HepG2 (cell line): ENCODE data around the gene MS4A15. TPM values are rescaled to one million over a fixed set of nuclear protein-coding genes. Genes with fewer than 3 reads are reported as not detected.

Source experiments
- ATAC-seq: fragments of 200-7000 bp; cut with Tn5 transposase; 3 replicates; pipeline ENCODE4 v1.9.1; 2020; ENCODE audit warnings: mild to moderate bottlenecking, moderate library complexity
- BruUV-seq: library from RNA; stranded (reverse); fragments of 400-500 nt; replicated peaks from 2 replicates; lab custom pipeline; 2021; lab: Mats Ljungman, UMichigan
- CTCF ChIA-PET: fragments of 300-600 bp; formaldehyde crosslinking; extraction: SDS; loops from one replicate; lab custom pipeline; 2021; ENCODE audit warnings: low total read pairs, inconsistent platforms, low intra/inter-chr PET ratio; lab: Yijun Ruan, JAX
- POLR2A ChIA-PET: fragments of 350-600 bp; sonication (Branson Sonifier 250); formaldehyde crosslinking; loops from one replicate; lab custom pipeline; 2020; ENCODE audit warnings: antibody characterized with exemption, inconsistent platforms; lab: Yijun Ruan, JAX
- DNase-seq: peaks from one replicate; pipeline ENCODE4 v3.0.0-alpha.2; 2015; ENCODE audit warnings: low spot score
- FAIRE-seq: peaks from 3 replicates; lab custom pipeline; 2011; peaks lifted over from hg19 to GRCh38; lab: Jason Lieb, UNC
- H2AFZ ChIP-seq: one replicate; pipeline ENCODE4 v1.6.1; 2011; ENCODE audit warnings: low read length, inconsistent platforms
- H3K27ac ChIP-seq: fragments of 300-600 bp; 3 replicates; pipeline ENCODE4 v1.8.0; 2011; ENCODE audit warnings: mixed run types, mild to moderate bottlenecking, mixed read lengths, low read length, inconsistent platforms; ENCODE audit not compliant: insufficient read depth; ENCODE audit errors: extremely low read length
- H3K27me3 ChIP-seq, 2 experiments: fragments of 200-600 bp in 1 of 2; 2 replicates in 1 of 2; 3 replicates in 1 of 2; pipeline versions ENCODE4 v1.6.0 to v1.8.0; 2011; ENCODE audit warnings: low read length in 2 of 2, mild to moderate bottlenecking in 2 of 2, moderate library complexity in 2 of 2, inconsistent platforms in 1 of 2; ENCODE audit not compliant: insufficient read depth in 2 of 2, control insufficient read depth in 1 of 2
- H3K36me3 ChIP-seq, 2 experiments: fragments of 200-600 bp in 1 of 2; replicated peaks in 1 of 2; 2 replicates in 1 of 2; 3 replicates in 1 of 2; pipeline versions ENCODE4 v1.5.1 to v1.8.0; 2011; ENCODE audit warnings: low read length in 2 of 2, inconsistent platforms in 1 of 2; ENCODE audit not compliant: insufficient read depth in 2 of 2, control insufficient read depth in 1 of 2
- H3K4me1 ChIP-seq: 2 replicates; pipeline ENCODE4 v1.5.1; 2012; ENCODE audit warnings: low read length, inconsistent platforms; ENCODE audit not compliant: insufficient read depth
- H3K4me2 ChIP-seq: 2 replicates; pipeline ENCODE4 v1.6.0; 2011; ENCODE audit warnings: low read depth, low read length, inconsistent platforms
- H3K4me3 ChIP-seq, 3 experiments: fragments of 200-600 bp in 1 of 3; sonication (generic), shearing (Covaris generic) in 1 of 3; replicated peaks in 1 of 3; 2 replicates each; pipeline ENCODE4 v1.5.1; 2011 to 2016; ENCODE audit warnings: low read length in 3 of 3, inconsistent platforms in 2 of 3, low read depth in 2 of 3, mild to moderate bottlenecking in 2 of 3, control low read depth in 1 of 3, mixed read lengths in 1 of 3; ENCODE audit not compliant: insufficient read depth in 1 of 3
- H3K79me2 ChIP-seq: one replicate; pipeline ENCODE4 v1.6.1; 2011; ENCODE audit warnings: low read length, inconsistent platforms; ENCODE audit not compliant: insufficient read depth
- H3K9ac ChIP-seq: 2 replicates; pipeline ENCODE4 v1.6.0; 2011; ENCODE audit warnings: mild to moderate bottlenecking, low read depth, low read length, inconsistent platforms; ENCODE audit not compliant: insufficient read depth
- H3K9me3 ChIP-seq: 2 replicates; pipeline ENCODE4 v1.5.1; 2012; ENCODE audit warnings: mild to moderate bottlenecking, low read length
- H4K20me1 ChIP-seq: 2 replicates; pipeline ENCODE4 v1.6.0; 2011; ENCODE audit warnings: inconsistent platforms, mild to moderate bottlenecking, low read length, moderate library complexity; ENCODE audit not compliant: insufficient read depth
- ARHGAP35 ChIP-seq: sonication (generic); formaldehyde crosslinking; IDR thresholded peaks from 2 replicates; pipeline ENCODE4 v1.9.0; 2022; ENCODE audit warnings: mild to moderate bottlenecking, inconsistent platforms, moderate library complexity, missing genetic modification reagents, borderline replicate concordance
- EP300 ChIP-seq, 3 experiments: sonication (generic) in 1 of 3; formaldehyde crosslinking in 1 of 3; IDR thresholded peaks; 2 replicates each; pipeline versions ENCODE4 v1.5.1 to v1.6.1; 2011 to 2020; ENCODE audit warnings: low read depth in 2 of 3, low read length in 2 of 3, borderline replicate concordance in 1 of 3, improper control_type of control experiment in 1 of 3, mild to moderate bottlenecking in 1 of 3, missing genetic modification reagents in 1 of 3, moderate library complexity in 1 of 3
- FOXP4 ChIP-seq: sonication (generic); formaldehyde crosslinking; IDR thresholded peaks from 2 replicates; pipeline ENCODE4 v1.4.0; 2020; ENCODE audit warnings: missing genetic modification reagents
- HNF4G ChIP-seq, 2 experiments: sonication (generic) in 1 of 2; formaldehyde crosslinking in 1 of 2; IDR thresholded peaks; 2 replicates each; pipeline versions ENCODE4 v1.4.0 to v1.6.1; 2011 to 2020; ENCODE audit warnings: borderline replicate concordance in 2 of 2, low read depth in 2 of 2, mild to moderate bottlenecking in 2 of 2, low read length in 1 of 2, missing genetic modification reagents in 1 of 2, moderate library complexity in 1 of 2
- PLRG1 ChIP-seq: fragments of 450-650 bp; conservative IDR thresholded peaks from 2 replicates; pipeline ENCODE4 v1.6.1; 2016
- SYNCRIP ChIP-seq: fragments of 200-400 bp; formaldehyde crosslinking; IDR thresholded peaks from 2 replicates; pipeline ENCODE4 v1.6.1; 2018; ENCODE audit warnings: mild to moderate bottlenecking, low read depth, low read length; ENCODE audit not compliant: insufficient read depth
- ZNF281 ChIP-seq: sonication (generic); formaldehyde crosslinking; IDR thresholded peaks from 2 replicates; pipeline ENCODE4 v1.4.0; 2020; ENCODE audit warnings: missing genetic modification reagents, borderline replicate concordance
- ZNF329 ChIP-seq: sonication (generic); formaldehyde crosslinking; IDR thresholded peaks from 2 replicates; pipeline ENCODE4 v1.9.0; 2021; ENCODE audit warnings: low read depth, mild to moderate bottlenecking, missing genetic modification reagents
- ZNF362 ChIP-seq: sonication (generic); formaldehyde crosslinking; IDR thresholded peaks from 2 replicates; pipeline ENCODE4 v1.4.0; 2020; ENCODE audit warnings: missing genetic modification reagents, mild to moderate bottlenecking, borderline replicate concordance
- ZNF687 ChIP-seq: sonication (generic); formaldehyde crosslinking; IDR thresholded peaks from 2 replicates; pipeline ENCODE4 v1.5.1; 2020; ENCODE audit warnings: mild to moderate bottlenecking, missing genetic modification reagents, moderate library complexity
- WGBS: methylation state at CpG from one replicate; pipeline ENCODE4 v1.1.6; 2017; ENCODE audit warnings: low lambda C conversion rate; 5-methylcytosine and 5-hydroxymethylcytosine counted together
- in situ Hi-C: cut with HindIII; loops from 2 replicates; pipeline ENCODE4 v1.10.0; 2017; ENCODE audit warnings: low pct_unique_long_range_greater_than_20kb; ENCODE audit not compliant: extremely low pct_ligation_motif_present
- intact Hi-C: fragments of 100-400 bp; cut with micrococcal nuclease; formaldehyde crosslinking; loops from one replicate; pipeline ENCODE4 v1.10.0; 2022; ENCODE audit not compliant: unreplicated experiment
- polyA plus RNA-seq, 8 experiments: library from polyadenylated mRNA; depleted of rRNA in 3 of 8; stranded (reverse) in 7 of 8; unstranded in 1 of 8; fragments of >200 nt; fragmentation: Illumina TruSeq in 4 of 8; extraction: Trizol in 4 of 8; gene quantifications; 2 replicates each; pipeline versions ENCODE4 v1.2.1 to v1.2.3, GENCODE V29; 2011 to 2016; ENCODE audit warnings: low read depth in 4 of 8, missing spikeins in 1 of 8, mixed read lengths in 1 of 8; ENCODE audit not compliant: insufficient read depth in 1 of 8
- total RNA-seq, 5 experiments: library from RNA; depleted of rRNA; stranded (reverse); fragments of >200 nt; fragmentation: Illumina TruSeq; extraction: Trizol; gene quantifications; 2 replicates each; pipeline ENCODE4 v1.2.3, GENCODE V29; 2016; ENCODE audit warnings: low read depth in 1 of 5

Gene MS4A15
- total and polyA plus RNA-seq, 2 of the 13 experiments (the other 11 are each of a cell fraction or from before 2014, with no cell fraction given), result not detected

GRCh38 chr11:60776167-60776566 lies 19.5 kb downstream of the MS4A15 start (continued):
- TF ChIP-seq HNF4G (IDR thresholded peaks at IDR 0.05; ENCODE audit: borderline replicate concordance, low read depth, low read length) (no peak), HNF4G (CRISPR knock-in tag; IDR thresholded peaks at IDR 0.05; ENCODE audit: borderline replicate concordance, low read depth) (no peak), ARHGAP35 (CRISPR knock-in tag) (no peak), ZNF329 (no peak)

GRCh38 chr11:60777106-60777505 lies 20.4 kb downstream of the MS4A15 start:
- intact Hi-C loops, result loop anchor here (5.0 kb wide), 1 partner anchor 110 kb away; no protein-coding TSS in a partner anchor
- H3K4me2 ChIP-seq, result no peak overlapping the region
- 0% methylated on average over 4 of the region's 4 CpGs for WGBS
- H3K4me3 ChIP-seq, result no peak overlapping the region
- no peaks in the 10 kb centered on the region for H3K9me3 ChIP-seq
- no peaks in the 10 kb centered on the region for H4K20me1 ChIP-seq
- BruUV-seq, result no TSS peak
- no peaks in the 10 kb centered on the region for H3K79me2 ChIP-seq
- H3K9ac ChIP-seq, result no peak overlapping the region
- ATAC-seq (no peak), DNase-seq (no peak), FAIRE-seq (no peak)
- POLR2A ChIA-PET, result no interaction called here
- H3K4me1 ChIP-seq, result no peaks in the 10 kb centered on the region
- no peak for TF ChIP-seq EP300 (IDR thresholded peaks at IDR 0.05; ENCODE audit: low read depth in 2 of 2, low read length in 2 of 2)
- no peak for TF ChIP-seq EP300 (CRISPR knock-in tag; IDR thresholded peaks at IDR 0.05; ENCODE audit: borderline replicate concordance)
- no peak for TF ChIP-seq PLRG1
- TF ChIP-seq SYNCRIP, result no peak
- no peak for TF ChIP-seq ZNF687 (CRISPR knock-in tag)
- no peak for TF ChIP-seq ZNF362
- no peak for TF ChIP-seq FOXP4
- no peak for TF ChIP-seq ZNF281 (CRISPR knock-in tag)
- H3K27me3 ChIP-seq, result peaks cover 0 to 20% of the 10 kb centered on the region in 2 experiments; a peak in 1 of 5 replicates
- no peak overlapping the region for H3K27ac ChIP-seq
- no peak overlapping the region for H2AFZ ChIP-seq
- in situ Hi-C loops, result no loop called here
- CTCF ChIA-PET, result no interaction called here
- H3K36me3 ChIP-seq, result no peaks in the 10 kb centered on the region
